Common myeloid progenitor, CD34-positive (primary cell): Measurements from ENCODE around the gene ARFIP2.

Experiments
- CTCF ChIA-PET: fragments of 350-600 bp; sonication (Branson Sonifier 250); formaldehyde crosslinking; loops from one replicate; lab custom pipeline; 2021; ENCODE audit warnings: antibody characterized with exemption; lab: Charles Lee
- POLR2A ChIA-PET: fragments of 350-600 bp; sonication (Branson Sonifier 250); formaldehyde crosslinking; loops from one replicate; lab custom pipeline; 2021; ENCODE audit warnings: antibody characterized with exemption; lab: Charles Lee
- DNase-seq, 3 donors: peaks; one replicate each; pipeline versions ENCODE4 v3.0.0 to v3.0.0-alpha.2; 2013
- H3K27ac ChIP-seq, 2 experiments: 1 replicate in 1 of 2; 2 replicates in 1 of 2; pipeline ENCODE4 v1.7.0; 2013; ENCODE audit warnings: inconsistent platforms in 2 of 2, low read length in 2 of 2, mild to moderate bottlenecking in 2 of 2, low read depth in 1 of 2, moderate library complexity in 1 of 2; ENCODE audit not compliant: severe bottlenecking in 2 of 2, insufficient read depth in 1 of 2, poor library complexity in 1 of 2
- H3K27me3 ChIP-seq, 5 experiments: replicated peaks in 2 of 5; 1 replicate in 3 of 5; 2 replicates in 2 of 5; pipeline versions ENCODE4 v1.6.1 to v1.7.0; 2013; ENCODE audit warnings: low read length in 4 of 5, mild to moderate bottlenecking in 2 of 5, moderate library complexity in 2 of 5, inconsistent platforms in 1 of 5; ENCODE audit not compliant: insufficient read depth in 5 of 5, control insufficient read depth in 4 of 5
- H3K36me3 ChIP-seq, 4 experiments: 1 replicate in 2 of 4; 2 replicates in 2 of 4; pipeline versions ENCODE4 v1.6.1 to v1.7.0; 2013; ENCODE audit warnings: low read length in 3 of 4, control low read depth in 1 of 4, mild to moderate bottlenecking in 1 of 4; ENCODE audit not compliant: control insufficient read depth in 4 of 4, insufficient read depth in 4 of 4
- H3K4me1 ChIP-seq, 4 experiments: 1 replicate in 3 of 4; 2 replicates in 1 of 4; pipeline versions ENCODE4 v1.6.1 to v1.7.1; 2013; ENCODE audit warnings: low read length in 3 of 4, mild to moderate bottlenecking in 3 of 4, control low read depth in 1 of 4, inconsistent platforms in 1 of 4, moderate library complexity in 1 of 4; ENCODE audit not compliant: control insufficient read depth in 4 of 4, insufficient read depth in 4 of 4; ENCODE audit errors: control extremely low read depth in 1 of 4
- H3K4me3 ChIP-seq, 7 experiments: 1 replicate in 4 of 7; 2 replicates in 3 of 7; pipeline versions ENCODE4 v1.5.1 to v1.7.0; 2013; ENCODE audit warnings: mild to moderate bottlenecking in 7 of 7, low read length in 6 of 7, moderate library complexity in 6 of 7, inconsistent platforms in 2 of 7, low read depth in 2 of 7, control low read depth in 1 of 7; ENCODE audit not compliant: insufficient read depth in 4 of 7, control insufficient read depth in 1 of 7; ENCODE audit errors: extremely low read depth in 1 of 7
- H3K9me3 ChIP-seq, 5 experiments: 1 replicate in 4 of 5; 2 replicates in 1 of 5; pipeline versions ENCODE4 v1.6.1 to v1.7.1; 2013; ENCODE audit warnings: low read length in 4 of 5, mild to moderate bottlenecking in 2 of 5, inconsistent platforms in 1 of 5, low read depth in 1 of 5, moderate library complexity in 1 of 5; ENCODE audit not compliant: control insufficient read depth in 4 of 5, insufficient read depth in 2 of 5; ENCODE audit errors: control extremely low read depth in 1 of 5
- WGBS: methylation state at CpG from one replicate; pipeline ENCODE4 v1.1.5; 2013; ENCODE audit not compliant: insufficient coverage; 5-methylcytosine and 5-hydroxymethylcytosine counted together

The ARFIP2 gene

GRCh38 chr11:6520265-6520664 is 39.1 kb upstream of the ARFIP2 start:
- Histone ChIP-seq H3K36me3 (peaks cover 13 to 32% (median 22%) of the 10 kb centered on the region in 4 experiments), H3K4me1 (no peaks in the 10 kb centered on the region), H3K27me3 (no peaks in the 10 kb centered on the region), H3K27ac (no peak overlapping the region), H3K4me3 (no peak overlapping the region), H3K9me3 (no peaks in the 10 kb centered on the region)
- ChIA-PET CTCF (interaction anchor here (1.7 kb wide), 1 partner anchor 11 kb away, joined by 7 read pairs; no protein-coding TSS in a partner anchor), POLR2A (interaction anchor here (0.5 to 0.6 kb wide), 2 partner anchors 11 to 157 kb away, joined by 3 to 5 read pairs; no protein-coding TSS in a partner anchor)
- WGBS, result 100% methylated on average over 1 of the region's 3 CpGs
- DNase-seq, result no peak

- Histone ChIP-seq H3K27ac (no peak overlapping the region), H3K9me3 (peaks cover 0 to 10% (median 0%) of the 10 kb centered on the region in 5 experiments), H3K4me1 (no peaks in the 10 kb centered on the region), H3K4me3 (no peak overlapping the region), H3K27me3 (no peaks in the 10 kb centered on the region), H3K36me3 (peaks cover 15 to 41% (median 28%) of the 10 kb centered on the region in 4 experiments)
- no peak for DNase-seq
- ChIA-PET POLR2A (no interaction called here), CTCF (interaction anchor here (0.9 kb wide), 1 partner anchor 17 kb away, joined by 3 read pairs; no protein-coding TSS in a partner anchor)
Observed at GRCh38 chr11:6516865-6517264, 35.7 kb upstream of the ARFIP2 start.

- no peak overlapping the region for H3K27ac ChIP-seq
- CTCF ChIA-PET, result interaction anchor here (0.6 to 13.2 kb wide), 14 partner anchors 10 to 142 kb away, joined by 3 to 155 read pairs (median 8); partner anchors contain the start of genes ARFIP2, HPX and TIMM10B
- no peaks in the 10 kb centered on the region for H3K27me3 ChIP-seq
- H3K36me3 ChIP-seq, result peaks cover 5 to 29% (median 8%) of the 10 kb centered on the region in 4 experiments
- H3K9me3 ChIP-seq, result no peaks in the 10 kb centered on the region
- POLR2A ChIA-PET, result no interaction called here
- 75% methylated on average over 2 of the region's 2 CpGs for WGBS
- DNase-seq, result peak; percentile 47 to 67 (median 65)
- H3K4me3 ChIP-seq, result no peak overlapping the region
- no peaks in the 10 kb centered on the region for H3K4me1 ChIP-seq
Observed at GRCh38 chr11:6505577-6506240, 24.6 kb upstream of the ARFIP2 start.

- POLR2A ChIA-PET, result no interaction called here
- no peak overlapping the region for H3K4me3 ChIP-seq
- no peaks in the 10 kb centered on the region for H3K9me3 ChIP-seq
- CTCF ChIA-PET, result interaction anchor here (0.9 to 13.2 kb wide), 6 partner anchors 11 to 126 kb away, joined by 4 to 155 read pairs (median 12); partner anchors contain the start of genes ARFIP2, HPX and TIMM10B
- no peaks in the 10 kb centered on the region for H3K4me1 ChIP-seq
- WGBS, result 94% methylated on average over 2 of the region's 3 CpGs
- H3K36me3 ChIP-seq, result peaks cover 5 to 24% (median 8%) of the 10 kb centered on the region in 4 experiments
- H3K27ac ChIP-seq, result no peak overlapping the region
- DNase-seq, result no peak
- H3K27me3 ChIP-seq, result no peaks in the 10 kb centered on the region
Observed at GRCh38 chr11:6504166-6504565, 23.0 kb upstream of the ARFIP2 start.

GRCh38 chr11:6502382-6502781 is 21.3 kb upstream of the ARFIP2 start:
- Histone ChIP-seq H3K27me3 (no peaks in the 10 kb centered on the region), H3K9me3 (no peaks in the 10 kb centered on the region), H3K27ac (no peak overlapping the region), H3K4me1 (no peaks in the 10 kb centered on the region), H3K36me3 (peaks cover 5 to 35% (median 17%) of the 10 kb centered on the region in 4 experiments), H3K4me3 (no peak overlapping the region)
- ChIA-PET CTCF (interaction anchor here (13.2 kb wide), 1 partner anchor 124 kb away, joined by 155 read pairs; no protein-coding TSS in a partner anchor), POLR2A (no interaction called here)
- WGBS, result 96% methylated on average over 3 of the region's 3 CpGs
- DNase-seq, result no peak

GRCh38 chr11:6498544-6498943 is 17.4 kb upstream of the ARFIP2 start:
- ChIA-PET CTCF (interaction anchor here (1.0 to 13.2 kb wide), 7 partner anchors 9 to 120 kb away, joined by 3 to 155 read pairs (median 9); partner anchors contain the start of gene TIMM10B), POLR2A (no interaction called here)
- Histone ChIP-seq H3K36me3 (peaks cover 8 to 37% (median 18%) of the 10 kb centered on the region in 4 experiments), H3K9me3 (no peaks in the 10 kb centered on the region), H3K4me1 (no peaks in the 10 kb centered on the region), H3K27ac (no peak overlapping the region), H3K27me3 (no peaks in the 10 kb centered on the region), H3K4me3 (no peak overlapping the region)
- DNase-seq, result no peak
- WGBS, result 100% methylated on average over 4 of the region's 5 CpGs

- ChIA-PET CTCF (interaction anchor here (1.2 to 13.2 kb wide), 8 partner anchors 9 to 186 kb away, joined by 3 to 155 read pairs (median 8); partner anchors contain the start of genes MRPL17 and TIMM10B), POLR2A (no interaction called here)
- Histone ChIP-seq H3K9me3 (no peaks in the 10 kb centered on the region), H3K4me3 (no peak overlapping the region), H3K27ac (no peak overlapping the region), H3K36me3 (peaks cover 8 to 40% (median 18%) of the 10 kb centered on the region in 4 experiments), H3K4me1 (no peaks in the 10 kb centered on the region), H3K27me3 (no peaks in the 10 kb centered on the region)
- WGBS, result 97% methylated on average over 7 of the region's 7 CpGs
- DNase-seq, result no peak
Observed at GRCh38 chr11:6498121-6498520, 17.0 kb upstream of the ARFIP2 start.
